ENCODE results near the gene MRPS7. TPM values are rescaled to one million over a fixed set of nuclear protein-coding genes. Genes with fewer than 3 reads are reported as not detected.

The MRPS7 gene
- total and polyA plus RNA-seq, 2 of the 8 experiments (the other 6 are each of a cell fraction or from before 2014, with no cell fraction given): 63.4 to 79.4 TPM

DNA sequence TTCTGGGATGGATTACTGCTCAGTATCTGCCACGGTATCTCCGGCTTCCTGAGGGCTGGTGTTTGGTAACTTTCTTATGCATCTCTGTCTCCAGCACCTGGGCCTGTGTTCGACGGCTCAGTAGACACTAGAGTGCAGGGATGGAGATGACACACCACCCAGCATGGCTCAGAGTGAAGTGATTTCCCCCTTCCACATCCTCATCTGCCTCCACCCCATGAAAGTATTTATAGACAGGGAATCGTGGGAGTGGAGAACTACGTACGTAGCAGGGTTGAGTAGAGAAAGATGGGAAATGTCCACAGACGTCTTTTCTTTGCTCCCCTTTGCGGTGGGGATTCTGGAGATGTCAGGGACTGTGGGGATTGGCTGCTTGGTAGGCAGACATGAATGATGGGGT lies 39.4 kb downstream of the MRPS7 start:
- H3K36me3 ChIP-seq (ENCODE audit: control insufficient read depth in 2 of 4, insufficient read depth in 4 of 4, low read length in 3 of 4): no peaks in the 10 kb centered on the region
- no peaks in the 10 kb centered on the region for H4K20me1 ChIP-seq (replicated peaks in 1 of 2; ENCODE audit: control insufficient read depth in 1 of 2, insufficient read depth in 2 of 2, low read length in 2 of 2)
- FAIRE-seq (no peak), DNase-seq (ENCODE audit: low read depth in 1 of 2, low spot score in 2 of 2) (no peak)
- no peak overlapping the region for H3K4me3 ChIP-seq (ENCODE audit: extremely low read depth in 1 of 4, insufficient read depth in 2 of 4, low read depth in 3 of 4, low read length in 4 of 4)
- no peak overlapping the region for H2BK12ac ChIP-seq (ENCODE audit: low read depth, low read length)
- no peak overlapping the region for H2AK5ac ChIP-seq (ENCODE audit: low read depth, low read length)
- H3K79me1 ChIP-seq (ENCODE audit: low read depth, low read length): no peaks in the 10 kb centered on the region
- no peak overlapping the region for H3K4me2 ChIP-seq (ENCODE audit: insufficient read depth in 1 of 2, low read depth in 2 of 2, low read length in 2 of 2)
- no peaks in the 10 kb centered on the region for H3K79me2 ChIP-seq (ENCODE audit: control insufficient read depth in 1 of 2, insufficient read depth in 2 of 2, low read length in 2 of 2)
- no peak overlapping the region for H3K27ac ChIP-seq (ENCODE audit: low read depth, low read length)
- no peak overlapping the region for H3K4ac ChIP-seq (replicated peaks; ENCODE audit: insufficient read length, low read depth, low read length)
- H4K91ac ChIP-seq (replicated peaks; ENCODE audit: insufficient read length, low read length): no peak overlapping the region
- no peaks in the 10 kb centered on the region for H3K23me2 ChIP-seq (ENCODE audit: low read depth, low read length)
- no peak overlapping the region for H2AFZ ChIP-seq (ENCODE audit: low read length)
- H3K18ac ChIP-seq (ENCODE audit: extremely low read depth, low read length): no peak overlapping the region
- H3K23ac ChIP-seq (ENCODE audit: insufficient read length): no peak overlapping the region
- H2BK120ac ChIP-seq (replicated peaks; ENCODE audit: low read depth, low read length): no peak overlapping the region
- H3K27me3 ChIP-seq (replicated peaks in 1 of 4; ENCODE audit: control insufficient read depth in 3 of 4, extremely low read depth in 1 of 4, insufficient read depth in 3 of 4, low read length in 3 of 4): no peaks in the 10 kb centered on the region
- no peak overlapping the region for H2BK5ac ChIP-seq (ENCODE audit: low read depth, low read length)
- H3K9ac ChIP-seq (replicated peaks in 1 of 4; ENCODE audit: extremely low read depth in 1 of 4, low read depth in 3 of 4, low read length in 3 of 4): no peak overlapping the region
- 90% methylated on average over 9 of the region's 9 CpGs; no CpG with 5 or more reads in 1 of the 2 experiments for WGBS, 2 experiments (ENCODE audit: extremely low coverage in 1 of 2, insufficient coverage in 1 of 2, insufficient read length in 1 of 2, insufficient replicate concordance in 2 of 2, low coverage in 1 of 2, low lambda C conversion rate in 2 of 2, missing lambda C conversion rate in 1 of 2)
- no peaks in the 10 kb centered on the region for H3K9me3 ChIP-seq (ENCODE audit: insufficient read depth in 2 of 2, low read depth in 1 of 2, low read length in 1 of 2)
- no peak for TF ChIP-seq ASH2L (IDR thresholded peaks at IDR 0.05; ENCODE audit: low read length)
- TF ChIP-seq POLR2AphosphoS5 (IDR thresholded peaks at IDR 0.05; ENCODE audit: low read depth, low read length): no peak
- TF ChIP-seq SP2 (IDR thresholded peaks at IDR 0.05; ENCODE audit: low read length): no peak
- TF ChIP-seq HDAC6 (IDR thresholded peaks at IDR 0.05; ENCODE audit: low read depth, low read length): no peak
- no peak for TF ChIP-seq TCF12 (IDR thresholded peaks at IDR 0.05; ENCODE audit: low read depth, low read length)
- no peak for TF ChIP-seq CHD2 (IDR thresholded peaks at IDR 0.05; ENCODE audit: low read length)
- no peak overlapping the region for H2BK20ac ChIP-seq (ENCODE audit: low read length)
- H4K8ac ChIP-seq (ENCODE audit: extremely low read depth, insufficient read depth, low read length): no peak overlapping the region
- ChIA-PET POLR2A (ENCODE audit: partially characterized antibody) (interaction anchor here (1.3 kb wide), 1 partner anchor 39 kb away, joined by 3 read pairs; the partner anchor contains the start of genes GGA3 and MRPS7), CTCF (ENCODE audit: partially characterized antibody) (interaction anchor here (0.6 to 1.1 kb wide), 3 partner anchors 12 to 54 kb away, joined by 3 read pairs; partner anchors contain the start of gene SLC25A19)
- no peaks in the 10 kb centered on the region for H3K4me1 ChIP-seq (replicated peaks in 1 of 4; ENCODE audit: control insufficient read depth in 3 of 4, insufficient read depth in 4 of 4, low read length in 3 of 4)
- no peak overlapping the region for H3K56ac ChIP-seq (replicated peaks; ENCODE audit: insufficient read length, low read depth, low read length)
- no peak overlapping the region for H2BK15ac ChIP-seq (ENCODE audit: low read length)
- H3K14ac ChIP-seq (ENCODE audit: insufficient read length): no peak overlapping the region
- H4K5ac ChIP-seq (ENCODE audit: insufficient read length, low read depth, low read length): no peak overlapping the region
